HepG2 (cell line): Measurements from ENCODE around the gene CYB5B. TPM values are rescaled to one million over a fixed set of nuclear protein-coding genes. Genes with fewer than 3 reads are reported as not detected.
A peak's percentile ranks its signal among the peaks of the same experiment; 100 is the strongest.

Experiments used
- DZIP1 ChIP-seq: sonication (generic); formaldehyde crosslinking; IDR thresholded peaks from 2 replicates; pipeline ENCODE4 v1.5.0; 2020; ENCODE audit warnings: mild to moderate bottlenecking, missing genetic modification reagents
- FOXO1 ChIP-seq: sonication (generic); formaldehyde crosslinking; IDR thresholded peaks from 2 replicates; pipeline ENCODE4 v1.4.0; 2020; ENCODE audit warnings: missing genetic modification reagents
- IKZF4 ChIP-seq: sonication (generic); formaldehyde crosslinking; IDR thresholded peaks from 2 replicates; pipeline ENCODE4 v1.5.1; 2020; ENCODE audit warnings: borderline replicate concordance, mild to moderate bottlenecking, low read depth, missing genetic modification reagents; ENCODE audit errors: not compliant biosample characterization
- KLF6 ChIP-seq: IDR thresholded peaks from 2 replicates; pipeline ENCODE4 v1.8.0; 2016; ENCODE audit warnings: missing biosample characterization, missing genetic modification reagents
- NFYB ChIP-seq: sonication (generic); formaldehyde crosslinking; IDR thresholded peaks from 2 replicates; pipeline ENCODE4 v1.4.0; 2020; ENCODE audit warnings: missing genetic modification reagents
- NFYC ChIP-seq: IDR thresholded peaks from 2 replicates; pipeline ENCODE4 v1.6.1; 2016; ENCODE audit warnings: missing genetic modification reagents, missing compliant biosample characterization
- NR2F2 ChIP-seq: IDR thresholded peaks from 2 replicates; pipeline ENCODE4 v1.6.1; 2012; ENCODE audit warnings: low read depth, inconsistent platforms, borderline replicate concordance
- SALL1 ChIP-seq: sonication (generic); formaldehyde crosslinking; IDR thresholded peaks from 2 replicates; pipeline ENCODE4 v1.8.0; 2022; ENCODE audit warnings: mild to moderate bottlenecking, missing genetic modification reagents
- SP5 ChIP-seq: IDR thresholded peaks from 2 replicates; pipeline ENCODE4 v1.6.1; 2016; ENCODE audit warnings: low read depth, borderline replicate concordance
- SUZ12 ChIP-seq: fragments of 150-350 bp; IDR thresholded peaks from 2 replicates; pipeline ENCODE4 v1.6.1; 2014; ENCODE audit warnings: low read depth, low read length
- ZFX ChIP-seq: sonication (generic); formaldehyde crosslinking; IDR thresholded peaks from 2 replicates; pipeline ENCODE4 v1.4.0; 2020; ENCODE audit warnings: mild to moderate bottlenecking, low read depth, missing genetic modification reagents, moderate library complexity
- ZHX2 ChIP-seq, 2 experiments: sonication (generic) in 1 of 2; formaldehyde crosslinking in 1 of 2; IDR thresholded peaks; 2 replicates each; pipeline versions ENCODE4 v1.6.1 to v1.9.0; 2014 to 2022; ENCODE audit warnings: antibody characterized with exemption in 1 of 2, borderline replicate concordance in 1 of 2, inconsistent platforms in 1 of 2, low read depth in 1 of 2, missing genetic modification reagents in 1 of 2
- ZNF12 ChIP-seq: sonication (generic); formaldehyde crosslinking; IDR thresholded peaks from 2 replicates; pipeline ENCODE4 v1.5.0; 2020; ENCODE audit warnings: missing genetic modification reagents
- ZNF282 ChIP-seq: fragments of 450-650 bp; IDR thresholded peaks from 2 replicates; pipeline ENCODE4 v1.6.1; 2018; ENCODE audit not compliant: partially characterized antibody
- ZNF343 ChIP-seq: sonication (generic); formaldehyde crosslinking; IDR thresholded peaks from 2 replicates; pipeline ENCODE4 v1.4.0; 2020; ENCODE audit warnings: mild to moderate bottlenecking, missing genetic modification reagents
- ZNF850 ChIP-seq: sonication (generic); formaldehyde crosslinking; conservative IDR thresholded peaks from 2 replicates; pipeline ENCODE4 v1.9.0; 2021; ENCODE audit warnings: mild to moderate bottlenecking, missing genetic modification reagents
- polyA plus RNA-seq, 8 experiments: library from polyadenylated mRNA; depleted of rRNA in 3 of 8; stranded (reverse) in 7 of 8; unstranded in 1 of 8; fragments of >200 nt; fragmentation: Illumina TruSeq in 4 of 8; extraction: Trizol in 4 of 8; gene quantifications; 2 replicates each; pipeline versions ENCODE4 v1.2.1 to v1.2.3, GENCODE V29; 2011 to 2016; ENCODE audit warnings: low read depth in 4 of 8, missing spikeins in 1 of 8, mixed read lengths in 1 of 8; ENCODE audit not compliant: insufficient read depth in 1 of 8
- total RNA-seq, 5 experiments: library from RNA; depleted of rRNA; stranded (reverse); fragments of >200 nt; fragmentation: Illumina TruSeq; extraction: Trizol; gene quantifications; 2 replicates each; pipeline ENCODE4 v1.2.3, GENCODE V29; 2016; ENCODE audit warnings: low read depth in 1 of 5

CYB5B gene
- total and polyA plus RNA-seq, 2 of the 13 experiments (the other 11 are each of a cell fraction or from before 2014, with no cell fraction given): 234 to 432 TPM

- TF ChIP-seq ZNF850 (CRISPR knock-in tag) (no peak), ZNF343 (CRISPR knock-in tag) (no peak), ZFX (CRISPR knock-in tag) (no peak), ZHX2 (IDR thresholded peaks at IDR 0.05; ENCODE audit: low read depth) (no peak), ZHX2 (CRISPR knock-in tag; IDR thresholded peaks at IDR 0.05; ENCODE audit: borderline replicate concordance) (no peak), NR2F2 (peak; percentile 42; the same call in 1 of the 2 replicates), SUZ12 (no peak), FOXO1 (CRISPR knock-in tag) (peak; percentile 72), ZNF282 (no peak), KLF6 (CRISPR knock-in tag) (no peak), SALL1 (CRISPR knock-in tag) (peak; percentile 40; the same call in 1 of the 2 replicates), DZIP1 (CRISPR knock-in tag) (no peak), SP5 (CRISPR knock-in tag) (no peak), ZNF12 (CRISPR knock-in tag) (peak; percentile 20; the same call in 1 of the 2 replicates), NFYC (CRISPR knock-in tag) (no peak), NFYB (no peak), IKZF4 (CRISPR knock-in tag) (no peak)
Measured at GRCh38 chr16:69465083-69465721, 40.8 kb downstream of the CYB5B start (continued).
